HepG2 (cell line): ENCODE results near the gene HSPA1L. TPM values are rescaled to one million over a fixed set of nuclear protein-coding genes. Genes with fewer than 3 reads are reported as not detected.

ENCODE experiments used
- CREM ChIP-seq, 2 experiments: sonication (generic) in 1 of 2; formaldehyde crosslinking in 1 of 2; IDR thresholded peaks; 2 replicates each; pipeline versions ENCODE4 v1.4.0 to v1.6.1; 2016 to 2020; ENCODE audit warnings: antibody characterized with exemption in 1 of 2, mild to moderate bottlenecking in 1 of 2, missing genetic modification reagents in 1 of 2
- DNMT3B ChIP-seq: conservative IDR thresholded peaks from 2 replicates; pipeline ENCODE4 v1.6.1; 2016; ENCODE audit warnings: missing biosample characterization, control low read depth
- ELF1 ChIP-seq: sonication (generic); formaldehyde crosslinking; IDR thresholded peaks from 2 replicates; pipeline ENCODE4 v1.4.0; 2020; ENCODE audit warnings: missing genetic modification reagents
- FOXK2 ChIP-seq: fragments of 450-650 bp; IDR thresholded peaks from 2 replicates; pipeline ENCODE4 v1.6.1; 2016
- HDAC1 ChIP-seq: sonication (generic); formaldehyde crosslinking; IDR thresholded peaks from 2 replicates; pipeline ENCODE4 v1.5.1; 2020; ENCODE audit warnings: mild to moderate bottlenecking, missing genetic modification reagents
- KDM4B ChIP-seq: sonication (generic); formaldehyde crosslinking; IDR thresholded peaks from 2 replicates; pipeline ENCODE4 v1.4.0; 2020; ENCODE audit warnings: missing genetic modification reagents
- KLF9 ChIP-seq: IDR thresholded peaks from 2 replicates; pipeline ENCODE4 v1.6.1; 2016; ENCODE audit warnings: low read depth
- MED8 ChIP-seq: sonication (generic); formaldehyde crosslinking; IDR thresholded peaks from 2 replicates; pipeline ENCODE4 v1.8.1; 2023; ENCODE audit warnings: mild to moderate bottlenecking, missing genetic modification reagents; ENCODE audit not compliant: insufficient replicate concordance
- MIXL1 ChIP-seq: IDR thresholded peaks from 2 replicates; pipeline ENCODE4 v1.6.1; 2016
- MLLT10 ChIP-seq: sonication (generic); formaldehyde crosslinking; IDR thresholded peaks from 2 replicates; pipeline ENCODE4 v1.4.0; 2020; ENCODE audit warnings: missing genetic modification reagents
- NCOA1 ChIP-seq: sonication (generic); formaldehyde crosslinking; IDR thresholded peaks from 2 replicates; pipeline ENCODE4 v1.9.0; 2021; ENCODE audit warnings: missing genetic modification reagents
- NFKB2 ChIP-seq: sonication (generic); formaldehyde crosslinking; IDR thresholded peaks from 2 replicates; pipeline ENCODE4 v1.4.0; 2020; ENCODE audit warnings: missing genetic modification reagents, borderline replicate concordance
- PRDM4 ChIP-seq: sonication (generic); formaldehyde crosslinking; IDR thresholded peaks from 2 replicates; pipeline ENCODE4 v1.9.0; 2021; ENCODE audit warnings: missing genetic modification reagents, borderline replicate concordance
- SAFB2 ChIP-seq: sonication (generic); formaldehyde crosslinking; IDR thresholded peaks from 2 replicates; pipeline ENCODE4 v1.5.1; 2020; ENCODE audit warnings: missing genetic modification reagents, low read depth, mild to moderate bottlenecking, borderline replicate concordance
- SOX13 ChIP-seq, 3 experiments: fragments of 450-650 bp in 1 of 3; sonication (generic) in 1 of 3; formaldehyde crosslinking in 1 of 3; IDR thresholded peaks in 2 of 3; conservative IDR thresholded peaks in 1 of 3; 2 replicates each; pipeline versions ENCODE4 v1.5.0 to v1.6.1; 2016 to 2020; ENCODE audit warnings: antibody characterized with exemption in 1 of 3, mild to moderate bottlenecking in 1 of 3, missing compliant biosample characterization in 1 of 3, missing genetic modification reagents in 1 of 3, moderate library complexity in 1 of 3
- SP140L ChIP-seq: sonication (generic); formaldehyde crosslinking; IDR thresholded peaks from 2 replicates; pipeline ENCODE4 v1.4.0; 2020; ENCODE audit warnings: missing genetic modification reagents, borderline replicate concordance
- STAT5B ChIP-seq: sonication (generic); formaldehyde crosslinking; IDR thresholded peaks from 2 replicates; pipeline ENCODE4 v1.4.0; 2020; ENCODE audit warnings: missing genetic modification reagents
- TARDBP ChIP-seq: sonication (generic); formaldehyde crosslinking; IDR thresholded peaks from 2 replicates; pipeline ENCODE4 v1.8.0; 2022; ENCODE audit warnings: mild to moderate bottlenecking, missing genetic modification reagents
- TFDP1 ChIP-seq: IDR thresholded peaks from 2 replicates; pipeline ENCODE4 v1.6.1; 2016; ENCODE audit warnings: missing compliant biosample characterization, missing genetic modification reagents, borderline replicate concordance
- YEATS2 ChIP-seq: sonication (generic); formaldehyde crosslinking; IDR thresholded peaks from 2 replicates; pipeline ENCODE4 v1.4.0; 2020; ENCODE audit warnings: missing genetic modification reagents, borderline replicate concordance
- ZBTB20 ChIP-seq: sonication (generic); formaldehyde crosslinking; IDR thresholded peaks from 2 replicates; pipeline ENCODE4 v1.8.1; 2023; ENCODE audit warnings: missing genetic modification reagents, low read depth, mild to moderate bottlenecking, borderline replicate concordance
- ZBTB42 ChIP-seq: sonication (generic); formaldehyde crosslinking; IDR thresholded peaks from 2 replicates; pipeline ENCODE4 v1.5.0; 2020; ENCODE audit warnings: mild to moderate bottlenecking, missing genetic modification reagents
- ZKSCAN1 ChIP-seq: fragments of 150-350 bp; IDR thresholded peaks from 2 replicates; pipeline ENCODE4 v1.6.1; 2014; ENCODE audit warnings: low read length
- ZNF256 ChIP-seq: sonication (generic); formaldehyde crosslinking; conservative IDR thresholded peaks from 2 replicates; pipeline ENCODE4 v1.4.0; 2020; ENCODE audit warnings: missing genetic modification reagents
- ZSCAN21 ChIP-seq: sonication (generic); formaldehyde crosslinking; IDR thresholded peaks from 2 replicates; pipeline ENCODE4 v1.8.0; 2022; ENCODE audit warnings: mild to moderate bottlenecking, missing genetic modification reagents, moderate library complexity, borderline replicate concordance
- polyA plus RNA-seq, 8 experiments: library from polyadenylated mRNA; depleted of rRNA in 3 of 8; stranded (reverse) in 7 of 8; unstranded in 1 of 8; fragments of >200 nt; fragmentation: Illumina TruSeq in 4 of 8; extraction: Trizol in 4 of 8; gene quantifications; 2 replicates each; pipeline versions ENCODE4 v1.2.1 to v1.2.3, GENCODE V29; 2011 to 2016; ENCODE audit warnings: low read depth in 4 of 8, missing spikeins in 1 of 8, mixed read lengths in 1 of 8; ENCODE audit not compliant: insufficient read depth in 1 of 8
- total RNA-seq, 5 experiments: library from RNA; depleted of rRNA; stranded (reverse); fragments of >200 nt; fragmentation: Illumina TruSeq; extraction: Trizol; gene quantifications; 2 replicates each; pipeline ENCODE4 v1.2.3, GENCODE V29; 2016; ENCODE audit warnings: low read depth in 1 of 5
- TF ChIP-seq, protein P1 (sequence below): sonication (generic); formaldehyde crosslinking; IDR thresholded peaks from 2 replicates; pipeline ENCODE4 v1.4.0; 2020; ENCODE audit warnings: mild to moderate bottlenecking, missing genetic modification reagents

HSPA1L gene
- total and polyA plus RNA-seq, 2 of the 13 experiments (the other 11 are each of a cell fraction or from before 2014, with no cell fraction given): 0.55 to 1.0 TPM

- TF ChIP-seq NCOA1 (CRISPR knock-in tag) (no peak), SP140L (CRISPR knock-in tag) (peak; percentile 69; the same call in 1 of the 2 replicates), SOX13 (IDR thresholded peaks at IDR 0.05) (0 out of 2 replicates have a peak, but pooled peaks have one; percentile 39), SOX13 (CRISPR knock-in tag; conservative IDR thresholded peaks at IDR 0.05 in 1 of 2, IDR thresholded peaks at IDR 0.05 in 1 of 2) (no peak), HDAC1 (peak; percentile 39; the same call in 1 of the 2 replicates), TARDBP (peak; percentile 61; the same call in 1 of the 2 replicates), ZBTB20 (CRISPR knock-in tag) (0 out of 2 replicates have a peak, but pooled peaks have one; percentile 19), MIXL1 (peak; percentile 40; the same call in 1 of the 2 replicates), MLLT10 (no peak), SAFB2 (CRISPR knock-in tag) (no peak), NFKB2 (CRISPR knock-in tag) (peak; percentile 28; the same call in 1 of the 2 replicates), ZNF256 (CRISPR knock-in tag) (no peak), FOXK2 (no peak), ZSCAN21 (CRISPR knock-in tag) (peak; percentile 45; the same call in 1 of the 2 replicates), STAT5B (0 out of 2 replicates have a peak, but pooled peaks have one; percentile 42), TFDP1 (CRISPR knock-in tag) (0 out of 2 replicates have a peak, but pooled peaks have one; percentile 25), KLF9 (CRISPR knock-in tag) (no peak), MED8 (CRISPR knock-in tag) (no peak), KDM4B (no peak), ZBTB42 (CRISPR knock-in tag) (no peak), DNMT3B (CRISPR knock-in tag) (peak; percentile 94; the same call in 1 of the 2 replicates), ELF1 (no peak), ZKSCAN1 (no peak), PRDM4 (CRISPR knock-in tag) (no peak), CREM (IDR thresholded peaks at IDR 0.05) (no peak), CREM (CRISPR knock-in tag; IDR thresholded peaks at IDR 0.05) (no peak), YEATS2 (no peak; the same call in 1 of the 2 replicates)
- TF ChIP-seq, protein P1, sequence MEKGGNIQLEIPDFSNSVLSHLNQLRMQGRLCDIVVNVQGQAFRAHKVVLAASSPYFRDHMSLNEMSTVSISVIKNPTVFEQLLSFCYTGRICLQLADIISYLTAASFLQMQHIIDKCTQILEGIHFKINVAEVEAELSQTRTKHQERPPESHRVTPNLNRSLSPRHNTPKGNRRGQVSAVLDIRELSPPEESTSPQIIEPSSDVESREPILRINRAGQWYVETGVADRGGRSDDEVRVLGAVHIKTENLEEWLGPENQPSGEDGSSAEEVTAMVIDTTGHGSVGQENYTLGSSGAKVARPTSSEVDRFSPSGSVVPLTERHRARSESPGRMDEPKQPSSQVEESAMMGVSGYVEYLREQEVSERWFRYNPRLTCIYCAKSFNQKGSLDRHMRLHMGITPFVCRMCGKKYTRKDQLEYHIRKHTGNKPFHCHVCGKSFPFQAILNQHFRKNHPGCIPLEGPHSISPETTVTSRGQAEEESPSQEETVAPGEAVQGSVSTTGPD: no peak
Observed at GRCh38 chr6:31815025-31815838, at the start of gene HSPA1L, which contains the start of gene HSPA1A (continued).
